ENCODE data around the gene HELZ. TPM values are rescaled to one million over a fixed set of nuclear protein-coding genes. Genes with fewer than 3 reads are reported as not detected.

The HELZ gene
- total and polyA plus RNA-seq, 4 donors, result 3.8 to 69.2 (median 25.7) TPM

DNA sequence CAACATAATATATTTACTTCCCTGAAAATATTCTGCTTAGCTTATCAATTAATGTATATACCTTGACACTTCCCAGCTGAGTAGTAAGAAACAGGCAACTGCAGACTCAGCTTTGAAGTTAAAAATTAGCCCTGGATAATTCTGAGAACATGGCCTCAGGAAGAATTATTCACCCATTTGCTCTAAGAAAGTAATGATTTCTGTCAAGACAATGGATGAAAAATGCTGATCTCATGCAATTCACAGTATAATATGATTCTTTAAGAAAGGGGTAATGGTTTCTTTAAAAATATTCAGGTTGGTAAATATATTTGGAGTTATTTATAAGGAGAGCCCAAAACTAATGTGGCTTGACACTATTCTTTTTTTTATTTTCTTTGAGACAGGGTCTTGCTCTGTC, 111.8 kb downstream of the HELZ start:
- Histone ChIP-seq H3K4me1 (ENCODE audit: control insufficient read depth in 4 of 4, insufficient read depth in 4 of 4, low read length in 3 of 4) (no peaks in the 10 kb centered on the region), H3K9me3 (ENCODE audit: control insufficient read depth in 4 of 4, low read length in 3 of 4) (no peaks in the 10 kb centered on the region), H3K9ac (ENCODE audit: low read depth in 1 of 2, low read length in 2 of 2) (no peak overlapping the region), H3K36me3 (ENCODE audit: control insufficient read depth in 4 of 4, insufficient read depth in 3 of 4, low read depth in 1 of 4, low read length in 3 of 4) (peaks cover 2 to 37% (median 15%) of the 10 kb centered on the region in 4 donors), H3K27ac (ENCODE audit: low read depth in 1 of 2, low read length in 2 of 2) (no peak overlapping the region), H3K4me3 (ENCODE audit: low read depth in 1 of 3, low read length in 3 of 3) (no peak overlapping the region), H3K27me3 (ENCODE audit: control insufficient read depth in 4 of 4, insufficient read depth in 4 of 4, low read length in 3 of 4) (no peaks in the 10 kb centered on the region)
- DNase-seq (ENCODE audit: low spot score), result no peak
- TF ChIP-seq NR2F2 (IDR thresholded peaks at IDR 0.05) (no peak), FOXA2 (IDR thresholded peaks at IDR 0.05) (no peak), TAF1 (conservative IDR thresholded peaks at IDR 0.05) (no peak), HNF4G (IDR thresholded peaks at IDR 0.05) (no peak), SP1 (IDR thresholded peaks at IDR 0.05) (no peak), RXRA (IDR thresholded peaks at IDR 0.05) (no peak), EGR1 (IDR thresholded peaks at IDR 0.05; ENCODE audit: low read depth in 2 of 2) (no peak), JUND (IDR thresholded peaks at IDR 0.05) (no peak), GABPA (IDR thresholded peaks at IDR 0.05 in 1 of 2, conservative IDR thresholded peaks at IDR 0.05 in 1 of 2) (no peak)
- TF ChIP-seq, protein P1, sequence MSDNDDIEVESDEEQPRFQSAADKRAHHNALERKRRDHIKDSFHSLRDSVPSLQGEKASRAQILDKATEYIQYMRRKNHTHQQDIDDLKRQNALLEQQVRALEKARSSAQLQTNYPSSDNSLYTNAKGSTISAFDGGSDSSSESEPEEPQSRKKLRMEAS (IDR thresholded peaks at IDR 0.05), result no peak

DNA sequence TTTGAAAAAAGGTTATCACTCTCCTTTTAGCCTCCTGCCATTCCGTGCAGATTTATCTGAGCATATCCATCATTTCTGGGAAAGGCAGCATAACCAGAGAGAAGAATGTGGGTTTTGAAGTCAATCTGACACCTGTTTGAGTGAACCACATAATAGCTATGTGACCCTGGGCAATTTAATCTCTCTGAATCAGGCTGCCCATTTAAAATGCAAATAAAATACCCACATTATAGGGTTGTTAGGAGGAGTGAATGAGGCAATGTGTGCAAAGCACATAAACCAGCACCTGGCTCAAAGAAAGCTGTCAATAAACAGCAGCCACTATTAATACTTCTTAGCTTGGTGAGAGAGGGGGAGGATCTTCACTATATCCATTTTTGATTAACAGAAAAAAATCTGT, 112.6 kb downstream of the HELZ start:
- H3K4me3 ChIP-seq (ENCODE audit: low read depth in 1 of 3, low read length in 3 of 3), result no peak overlapping the region
- 65% methylated on average over 1 of the region's 1 CpG for WGBS

DNA sequence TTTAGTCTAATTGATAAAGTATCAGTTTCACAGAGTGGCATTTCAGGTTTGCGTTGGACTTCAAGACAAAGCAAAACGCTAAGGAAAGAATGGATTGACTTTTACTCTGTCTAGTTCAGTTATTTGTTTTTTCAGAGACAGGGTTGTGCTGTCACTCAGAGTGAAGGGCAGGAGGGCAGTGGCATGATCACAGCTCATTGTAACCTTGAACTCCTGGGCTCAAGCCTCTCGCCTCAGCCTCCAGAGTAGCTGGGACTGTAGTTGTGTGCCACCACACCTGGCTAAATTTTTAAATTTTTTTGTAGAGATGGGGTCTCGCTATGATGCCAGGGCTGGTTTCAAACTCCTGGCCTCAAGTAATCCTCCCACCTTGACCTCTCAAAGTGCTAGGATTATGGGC, 114.2 kb downstream of the HELZ start:
- Histone ChIP-seq H3K36me3 (ENCODE audit: control insufficient read depth in 4 of 4, insufficient read depth in 3 of 4, low read depth in 1 of 4, low read length in 3 of 4) (peaks cover 2 to 29% (median 12%) of the 10 kb centered on the region in 4 donors), H3K9ac (ENCODE audit: low read depth in 1 of 2, low read length in 2 of 2) (no peak overlapping the region), H3K4me1 (ENCODE audit: control insufficient read depth in 4 of 4, insufficient read depth in 4 of 4, low read length in 3 of 4) (peaks cover 0 to 3% (median under 1%) of the 10 kb centered on the region in 4 donors), H3K4me3 (ENCODE audit: low read depth in 1 of 3, low read length in 3 of 3) (no peak overlapping the region), H3K27ac (ENCODE audit: low read depth in 1 of 2, low read length in 2 of 2) (no peak overlapping the region), H3K9me3 (ENCODE audit: control insufficient read depth in 4 of 4, low read length in 3 of 4) (no peaks in the 10 kb centered on the region), H3K27me3 (ENCODE audit: control insufficient read depth in 4 of 4, insufficient read depth in 4 of 4, low read length in 3 of 4) (no peaks in the 10 kb centered on the region)
- 92% methylated on average over 4 of the region's 4 CpGs for WGBS
- DNase-seq (ENCODE audit: low spot score), result no peak
- TF ChIP-seq, protein P2, sequence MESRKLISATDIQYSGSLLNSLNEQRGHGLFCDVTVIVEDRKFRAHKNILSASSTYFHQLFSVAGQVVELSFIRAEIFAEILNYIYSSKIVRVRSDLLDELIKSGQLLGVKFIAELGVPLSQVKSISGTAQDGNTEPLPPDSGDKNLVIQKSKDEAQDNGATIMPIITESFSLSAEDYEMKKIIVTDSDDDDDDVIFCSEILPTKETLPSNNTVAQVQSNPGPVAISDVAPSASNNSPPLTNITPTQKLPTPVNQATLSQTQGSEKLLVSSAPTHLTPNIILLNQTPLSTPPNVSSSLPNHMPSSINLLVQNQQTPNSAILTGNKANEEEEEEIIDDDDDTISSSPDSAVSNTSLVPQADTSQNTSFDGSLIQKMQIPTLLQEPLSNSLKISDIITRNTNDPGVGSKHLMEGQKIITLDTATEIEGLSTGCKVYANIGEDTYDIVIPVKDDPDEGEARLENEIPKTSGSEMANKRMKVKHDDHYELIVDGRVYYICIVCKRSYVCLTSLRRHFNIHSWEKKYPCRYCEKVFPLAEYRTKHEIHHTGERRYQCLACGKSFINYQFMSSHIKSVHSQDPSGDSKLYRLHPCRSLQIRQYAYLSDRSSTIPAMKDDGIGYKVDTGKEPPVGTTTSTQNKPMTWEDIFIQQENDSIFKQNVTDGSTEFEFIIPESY (IDR thresholded peaks at IDR 0.05), result no peak
- no peak for TF ChIP-seq NR2F2 (IDR thresholded peaks at IDR 0.05)
- no peak for TF ChIP-seq YY1 (IDR thresholded peaks at IDR 0.05)
- TF ChIP-seq JUND (IDR thresholded peaks at IDR 0.05), result no peak
- no peak for TF ChIP-seq HNF4A (conservative IDR thresholded peaks at IDR 0.05)
- no peak for TF ChIP-seq RAD21 (IDR thresholded peaks at IDR 0.05)
- no peak for TF ChIP-seq HNF4G (IDR thresholded peaks at IDR 0.05)
- TF ChIP-seq, protein P3, sequence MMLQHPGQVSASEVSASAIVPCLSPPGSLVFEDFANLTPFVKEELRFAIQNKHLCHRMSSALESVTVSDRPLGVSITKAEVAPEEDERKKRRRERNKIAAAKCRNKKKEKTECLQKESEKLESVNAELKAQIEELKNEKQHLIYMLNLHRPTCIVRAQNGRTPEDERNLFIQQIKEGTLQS (IDR thresholded peaks at IDR 0.05), result no peak
- TF ChIP-seq FOXA2 (IDR thresholded peaks at IDR 0.05), result no peak
- TF ChIP-seq GABPA (IDR thresholded peaks at IDR 0.05 in 1 of 2, conservative IDR thresholded peaks at IDR 0.05 in 1 of 2), result no peak
- TF ChIP-seq, protein P4, sequence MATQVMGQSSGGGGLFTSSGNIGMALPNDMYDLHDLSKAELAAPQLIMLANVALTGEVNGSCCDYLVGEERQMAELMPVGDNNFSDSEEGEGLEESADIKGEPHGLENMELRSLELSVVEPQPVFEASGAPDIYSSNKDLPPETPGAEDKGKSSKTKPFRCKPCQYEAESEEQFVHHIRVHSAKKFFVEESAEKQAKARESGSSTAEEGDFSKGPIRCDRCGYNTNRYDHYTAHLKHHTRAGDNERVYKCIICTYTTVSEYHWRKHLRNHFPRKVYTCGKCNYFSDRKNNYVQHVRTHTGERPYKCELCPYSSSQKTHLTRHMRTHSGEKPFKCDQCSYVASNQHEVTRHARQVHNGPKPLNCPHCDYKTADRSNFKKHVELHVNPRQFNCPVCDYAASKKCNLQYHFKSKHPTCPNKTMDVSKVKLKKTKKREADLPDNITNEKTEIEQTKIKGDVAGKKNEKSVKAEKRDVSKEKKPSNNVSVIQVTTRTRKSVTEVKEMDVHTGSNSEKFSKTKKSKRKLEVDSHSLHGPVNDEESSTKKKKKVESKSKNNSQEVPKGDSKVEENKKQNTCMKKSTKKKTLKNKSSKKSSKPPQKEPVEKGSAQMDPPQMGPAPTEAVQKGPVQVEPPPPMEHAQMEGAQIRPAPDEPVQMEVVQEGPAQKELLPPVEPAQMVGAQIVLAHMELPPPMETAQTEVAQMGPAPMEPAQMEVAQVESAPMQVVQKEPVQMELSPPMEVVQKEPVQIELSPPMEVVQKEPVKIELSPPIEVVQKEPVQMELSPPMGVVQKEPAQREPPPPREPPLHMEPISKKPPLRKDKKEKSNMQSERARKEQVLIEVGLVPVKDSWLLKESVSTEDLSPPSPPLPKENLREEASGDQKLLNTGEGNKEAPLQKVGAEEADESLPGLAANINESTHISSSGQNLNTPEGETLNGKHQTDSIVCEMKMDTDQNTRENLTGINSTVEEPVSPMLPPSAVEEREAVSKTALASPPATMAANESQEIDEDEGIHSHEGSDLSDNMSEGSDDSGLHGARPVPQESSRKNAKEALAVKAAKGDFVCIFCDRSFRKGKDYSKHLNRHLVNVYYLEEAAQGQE (IDR thresholded peaks at IDR 0.05), result no peak
- TF ChIP-seq, protein P1 (IDR thresholded peaks at IDR 0.05), result no peak
- no peak for TF ChIP-seq RXRA (IDR thresholded peaks at IDR 0.05)
- no peak for TF ChIP-seq SP1 (IDR thresholded peaks at IDR 0.05)
- TF ChIP-seq EGR1 (IDR thresholded peaks at IDR 0.05; ENCODE audit: low read depth in 2 of 2), result no peak

More for the DNA sequence above, 112.6 kb downstream of the HELZ start:
- no peak for TF ChIP-seq YY1 (IDR thresholded peaks at IDR 0.05)
- H3K9ac ChIP-seq (ENCODE audit: low read depth in 1 of 2, low read length in 2 of 2), result no peak overlapping the region
- H3K4me1 ChIP-seq (ENCODE audit: control insufficient read depth in 4 of 4, insufficient read depth in 4 of 4, low read length in 3 of 4), result no peaks in the 10 kb centered on the region
- no peak overlapping the region for H3K27ac ChIP-seq (ENCODE audit: low read depth in 1 of 2, low read length in 2 of 2)
- no peaks in the 10 kb centered on the region for H3K9me3 ChIP-seq (ENCODE audit: control insufficient read depth in 4 of 4, low read length in 3 of 4)
- peaks cover 2 to 40% (median 17%) of the 10 kb centered on the region in 4 donors for H3K36me3 ChIP-seq (ENCODE audit: control insufficient read depth in 4 of 4, insufficient read depth in 3 of 4, low read depth in 1 of 4, low read length in 3 of 4)
- H3K27me3 ChIP-seq (ENCODE audit: control insufficient read depth in 4 of 4, insufficient read depth in 4 of 4, low read length in 3 of 4), result no peaks in the 10 kb centered on the region
- no peak for DNase-seq (ENCODE audit: low spot score)
